Esophagus mucosa (tissue), 1 donor: ENCODE data around the gene QSER1. TPM values are rescaled to one million over a fixed set of nuclear protein-coding genes. Genes with fewer than 3 reads are reported as not detected.

Experiments used
- ATAC-seq: fragments of 200-7000 bp; cut with Tn5 transposase; one replicate; pipeline ENCODE4 v1.9.1; 2020
- total RNA-seq: library from RNA; stranded (reverse); gene quantifications from one replicate; pipeline ENCODE4 v1.2.4, GENCODE V29; 2023
- donor health status: DM: yes; HTN: yes; CAD: no.

Gene QSER1
- total RNA-seq, 1 donor from 2014 or later = 28.3 TPM

- ATAC-seq = no peak
Observed at GRCh38 chr11:32890843-32891656, 1.6 kb upstream of the QSER1 start.

GRCh38 chr11:32891657-32892354, 805 bp upstream of the QSER1 start:
- no peak for ATAC-seq

GRCh38 chr11:32893093-32893342, 407 bp downstream of the QSER1 start:
- no peak for ATAC-seq

GRCh38 chr11:32893343-32894148, 935 bp downstream of the QSER1 start:
- ATAC-seq = peak; percentile 50

- peak; percentile 81 for ATAC-seq
Observed at GRCh38 chr11:32894149-32894827, 1.7 kb downstream of the QSER1 start.

- ATAC-seq = no peak
Observed at GRCh38 chr11:32894921-32895320, 2.3 kb downstream of the QSER1 start.

GRCh38 chr11:32895471-32895870, 2.9 kb downstream of the QSER1 start:
- ATAC-seq = no peak

GRCh38 chr11:32897103-32897502, 4.5 kb downstream of the QSER1 start:
- no peak for ATAC-seq

- ATAC-seq = no peak
Observed at GRCh38 chr11:32899438-32899837, 6.8 kb downstream of the QSER1 start.

- peak; percentile 89 for ATAC-seq
Observed at GRCh38 chr11:32902089-32902665, 9.6 kb downstream of the QSER1 start.

GRCh38 chr11:32905028-32905667, 12.5 kb downstream of the QSER1 start:
- ATAC-seq = no peak

- ATAC-seq = no peak
Observed at GRCh38 chr11:32908619-32909018, 16.0 kb downstream of the QSER1 start.

GRCh38 chr11:32911413-32911812, 18.8 kb downstream of the QSER1 start:
- ATAC-seq = no peak

- ATAC-seq = no peak
Observed at GRCh38 chr11:32913445-32913844, 20.8 kb downstream of the QSER1 start.

GRCh38 chr11:32916361-32916760, 23.8 kb downstream of the QSER1 start:
- ATAC-seq = no peak

- ATAC-seq = no peak
Observed at GRCh38 chr11:32916994-32917393, 24.4 kb downstream of the QSER1 start.

- no peak for ATAC-seq
Observed at GRCh38 chr11:32918427-32918826, 25.8 kb downstream of the QSER1 start.

GRCh38 chr11:32919338-32919737, 26.7 kb downstream of the QSER1 start:
- no peak for ATAC-seq

- no peak for ATAC-seq
Observed at GRCh38 chr11:32920570-32920969, 28.0 kb downstream of the QSER1 start.

GRCh38 chr11:32921204-32921603, 28.6 kb downstream of the QSER1 start:
- no peak for ATAC-seq

- ATAC-seq = no peak
Observed at GRCh38 chr11:32931606-32932005, 39.0 kb downstream of the QSER1 start.

- ATAC-seq = no peak
Observed at GRCh38 chr11:32932196-32932595, 39.6 kb downstream of the QSER1 start.
